CD14-positive monocyte (primary cell): ENCODE data around the gene APOBEC3B. TPM values are rescaled to one million over a fixed set of nuclear protein-coding genes. Genes with fewer than 3 reads are reported as not detected.
A peak's percentile ranks its signal among the peaks of the same experiment; 100 is the strongest.
"Not testable (repeated sequence)": the region's sequence is repeated elsewhere in the genome, so short reads cannot be mapped to it uniquely, and the experiment has no call there.

ENCODE experiments used
- DNase-seq, 3 donors: peaks; one replicate each; pipeline ENCODE4 v3.0.0-alpha.2; 2011 to 2022
- H2AFZ ChIP-seq: 2 replicates; pipeline ENCODE4 v1.6.0; 2012; ENCODE audit warnings: mild to moderate bottlenecking, low read depth, low read length, inconsistent platforms; ENCODE audit not compliant: insufficient read depth, poor library complexity, severe bottlenecking
- H3K27ac ChIP-seq, 2 donors: 1 replicate in 1 of 2; 2 replicates in 1 of 2; pipeline ENCODE4 v1.5.1; 2012 to 2013; ENCODE audit warnings: low read length in 2 of 2, control low read depth in 1 of 2, inconsistent platforms in 1 of 2, low read depth in 1 of 2, mild to moderate bottlenecking in 1 of 2
- H3K27me3 ChIP-seq, 2 donors: one replicate each; pipeline versions ENCODE4 v1.6.0 to v1.6.1; 2011 to 2013; ENCODE audit warnings: low read length in 2 of 2; ENCODE audit not compliant: control insufficient read depth in 2 of 2, insufficient read depth in 2 of 2
- H3K36me3 ChIP-seq, 2 donors: replicated peaks in 1 of 2; 1 replicate in 1 of 2; 2 replicates in 1 of 2; pipeline versions ENCODE4 v1.5.1 to v1.6.1; 2012 to 2013; ENCODE audit warnings: low read length in 2 of 2, control low read depth in 1 of 2, inconsistent platforms in 1 of 2, mild to moderate bottlenecking in 1 of 2; ENCODE audit not compliant: insufficient read depth in 2 of 2, control insufficient read depth in 1 of 2
- H3K4me1 ChIP-seq, 2 donors: 1 replicate in 1 of 2; 2 replicates in 1 of 2; pipeline versions ENCODE4 v1.5.1 to v1.6.1; 2012 to 2013; ENCODE audit warnings: low read length in 2 of 2, control low read depth in 1 of 2, inconsistent platforms in 1 of 2, mild to moderate bottlenecking in 1 of 2, moderate library complexity in 1 of 2; ENCODE audit not compliant: insufficient read depth in 2 of 2, control insufficient read depth in 1 of 2
- H3K4me2 ChIP-seq: replicated peaks from 2 replicates; pipeline ENCODE3; 2012; ENCODE audit warnings: low read length, moderate library complexity, mild to moderate bottlenecking; ENCODE audit not compliant: poor library complexity, severe bottlenecking; ENCODE audit errors: extremely low read depth
- H3K4me3 ChIP-seq, 3 experiments: fragments of 200-600 bp in 1 of 3; sonication (generic) in 1 of 3; replicated peaks in 1 of 3; 1 replicate in 2 of 3; 2 replicates in 1 of 3; pipeline ENCODE4 v1.5.1; 2011 to 2013; ENCODE audit warnings: low read length in 3 of 3, mild to moderate bottlenecking in 3 of 3, control low read depth in 2 of 3, low read depth in 2 of 3, inconsistent platforms in 1 of 3, moderate library complexity in 1 of 3
- H3K79me2 ChIP-seq: 2 replicates; pipeline ENCODE4 v1.6.0; 2012; ENCODE audit warnings: mild to moderate bottlenecking, control low read depth, inconsistent platforms, low read length, moderate library complexity; ENCODE audit not compliant: insufficient read depth
- H3K9ac ChIP-seq: 2 replicates; pipeline ENCODE4 v1.6.0; 2017; ENCODE audit warnings: low read length, mild to moderate bottlenecking; ENCODE audit not compliant: insufficient read depth, poor library complexity, severe bottlenecking
- H3K9me3 ChIP-seq, 2 donors: replicated peaks in 1 of 2; 1 replicate in 1 of 2; 2 replicates in 1 of 2; pipeline versions ENCODE4 v1.5.1 to v1.6.1; 2012 to 2013; ENCODE audit warnings: low read length in 2 of 2, control low read depth in 1 of 2; ENCODE audit not compliant: control insufficient read depth in 1 of 2, insufficient read depth in 1 of 2
- H4K20me1 ChIP-seq: 2 replicates; pipeline ENCODE4 v1.6.0; 2012; ENCODE audit warnings: mild to moderate bottlenecking, low read length, control low read depth, moderate library complexity; ENCODE audit not compliant: insufficient read depth
- H3K27ac Mint-ChIP-seq, 7 donors: one replicate each; pipeline ENCODE4 v1.8.0; 2020; ENCODE audit warnings: mild to moderate bottlenecking in 7 of 7, mixed read lengths in 7 of 7, moderate library complexity in 6 of 7, inconsistent platforms in 2 of 7
- H3K27me3 Mint-ChIP-seq, 3 donors: one replicate each; pipeline ENCODE4 v1.8.0; 2021 to 2022; ENCODE audit warnings: low read depth in 3 of 3, mild to moderate bottlenecking in 3 of 3, mixed read lengths in 3 of 3, moderate library complexity in 3 of 3, inconsistent platforms in 1 of 3
- H3K36me3 Mint-ChIP-seq, 2 donors: one replicate each; pipeline ENCODE4 v1.8.0; 2020; ENCODE audit warnings: mixed read lengths in 2 of 2, inconsistent platforms in 1 of 2, mild to moderate bottlenecking in 1 of 2
- H3K4me1 Mint-ChIP-seq: one replicate; pipeline ENCODE4 v1.8.0; 2020; ENCODE audit warnings: mild to moderate bottlenecking, mixed read lengths
- H3K4me3 Mint-ChIP-seq, 2 donors: one replicate each; pipeline ENCODE4 v1.8.0; 2020; ENCODE audit warnings: mild to moderate bottlenecking in 2 of 2, mixed read lengths in 2 of 2, moderate library complexity in 1 of 2
- H3K9me3 Mint-ChIP-seq, 7 donors: one replicate each; pipeline ENCODE4 v1.8.0; 2020 to 2022; ENCODE audit warnings: mixed read lengths in 7 of 7, mild to moderate bottlenecking in 6 of 7, moderate library complexity in 6 of 7, inconsistent platforms in 2 of 7
- WGBS: methylation state at CpG from one replicate; pipeline ENCODE4 v1.1.5; 2013; ENCODE audit warnings: missing lambda C conversion rate; ENCODE audit not compliant: insufficient coverage; 5-methylcytosine and 5-hydroxymethylcytosine counted together
- intact Hi-C, 2 donors: fragments of 100-400 bp; cut with micrococcal nuclease; formaldehyde crosslinking; loops; one replicate each; pipeline versions ENCODE4 v1.15.0 to v1.15.1; 2023
- polyA plus RNA-seq, 3 donors: library from polyadenylated mRNA; depleted of rRNA in 1 of 3; unstranded in 2 of 3; stranded (reverse) in 1 of 3; fragments of 300-500 nt in 2 of 3; fragments of >200 nt in 1 of 3; fragmentation: Illumina TruSeq in 2 of 3; gene quantifications; 1 replicate in 2 of 3; 2 replicates in 1 of 3; pipeline ENCODE4 v1.2.3, GENCODE V29; 2012 to 2021
- TF ChIP-seq, protein P1 (sequence below): fragments of 200-600 bp; IDR thresholded peaks from one replicate; pipeline ENCODE4 v1.8.0; 2022; ENCODE audit warnings: antibody characterized with exemption, mild to moderate bottlenecking

The APOBEC3B gene
- polyA plus RNA-seq, 3 donors: 0.40 to 48.2 (median 12.6) TPM

DNA sequence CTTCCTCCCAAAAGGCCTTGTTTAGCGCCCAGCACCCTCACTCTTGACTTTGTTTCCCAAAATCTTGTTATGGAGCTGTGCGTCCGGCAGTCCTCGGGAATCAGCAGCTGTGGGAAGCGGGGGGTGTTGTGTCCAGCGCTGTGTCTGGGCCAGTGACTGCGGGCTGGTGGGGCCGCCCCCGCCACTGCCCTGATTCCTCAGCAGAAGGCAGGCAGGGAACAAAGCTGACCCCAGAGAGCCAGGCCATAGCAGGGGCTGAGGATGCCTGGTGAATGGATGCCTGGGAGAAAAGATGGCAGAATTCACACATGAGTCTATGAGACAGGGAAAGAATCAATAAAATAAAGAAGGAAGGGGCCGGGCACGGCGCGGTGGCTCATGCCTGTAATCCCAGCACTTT, 34.4 kb downstream of the APOBEC3B start:
- Mint-ChIP-seq H3K27ac (peak overlapping the region in 1 of 7 donors; percentile 27), H3K9me3 (no peaks in the 10 kb centered on the region), H3K4me3 (no peak overlapping the region), H3K36me3 (peaks cover 16 to 31% of the 10 kb centered on the region in 2 donors), H3K27me3 (no peaks in the 10 kb centered on the region), H3K4me1 (peaks cover 33% of the 10 kb centered on the region)
- 100% methylated on average over 6 of the region's 13 CpGs for WGBS
- TF ChIP-seq, protein P1, sequence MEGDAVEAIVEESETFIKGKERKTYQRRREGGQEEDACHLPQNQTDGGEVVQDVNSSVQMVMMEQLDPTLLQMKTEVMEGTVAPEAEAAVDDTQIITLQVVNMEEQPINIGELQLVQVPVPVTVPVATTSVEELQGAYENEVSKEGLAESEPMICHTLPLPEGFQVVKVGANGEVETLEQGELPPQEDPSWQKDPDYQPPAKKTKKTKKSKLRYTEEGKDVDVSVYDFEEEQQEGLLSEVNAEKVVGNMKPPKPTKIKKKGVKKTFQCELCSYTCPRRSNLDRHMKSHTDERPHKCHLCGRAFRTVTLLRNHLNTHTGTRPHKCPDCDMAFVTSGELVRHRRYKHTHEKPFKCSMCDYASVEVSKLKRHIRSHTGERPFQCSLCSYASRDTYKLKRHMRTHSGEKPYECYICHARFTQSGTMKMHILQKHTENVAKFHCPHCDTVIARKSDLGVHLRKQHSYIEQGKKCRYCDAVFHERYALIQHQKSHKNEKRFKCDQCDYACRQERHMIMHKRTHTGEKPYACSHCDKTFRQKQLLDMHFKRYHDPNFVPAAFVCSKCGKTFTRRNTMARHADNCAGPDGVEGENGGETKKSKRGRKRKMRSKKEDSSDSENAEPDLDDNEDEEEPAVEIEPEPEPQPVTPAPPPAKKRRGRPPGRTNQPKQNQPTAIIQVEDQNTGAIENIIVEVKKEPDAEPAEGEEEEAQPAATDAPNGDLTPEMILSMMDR: no peak
- H3K36me3 ChIP-seq: peaks cover 2 to 20% of the 10 kb centered on the region in 2 donors
- H3K4me1 ChIP-seq: peaks cover 29 to 35% of the 10 kb centered on the region in 2 donors
- H4K20me1 ChIP-seq: no peaks in the 10 kb centered on the region
- no peak overlapping the region for H3K4me2 ChIP-seq
- H2AFZ ChIP-seq: no peak overlapping the region
- H3K79me2 ChIP-seq: peaks cover 19% of the 10 kb centered on the region
- H3K27me3 ChIP-seq: no peaks in the 10 kb centered on the region
- no peaks in the 10 kb centered on the region for H3K9me3 ChIP-seq
- no peak for DNase-seq
- no peak overlapping the region for H3K4me3 ChIP-seq
- intact Hi-C loops: loop anchor here in 1 of 2 donors (10.0 kb wide), 1 partner anchor 98 kb away; no protein-coding TSS in a partner anchor
- no peak overlapping the region for H3K9ac ChIP-seq
- no peak overlapping the region for H3K27ac ChIP-seq

GRCh38 chr22:39017596-39018365, 35.6 kb downstream of the APOBEC3B start:
- Histone ChIP-seq H2AFZ (no peak overlapping the region), H4K20me1 (no peaks in the 10 kb centered on the region), H3K27me3 (no peaks in the 10 kb centered on the region), H3K9ac (no peak overlapping the region), H3K4me3 (no peak overlapping the region), H3K9me3 (no peaks in the 10 kb centered on the region), H3K79me2 (peaks cover 19% of the 10 kb centered on the region), H3K36me3 (peaks cover 2 to 20% of the 10 kb centered on the region in 2 donors), H3K4me2 (no peak overlapping the region), H3K27ac (no peak overlapping the region), H3K4me1 (peaks cover 33 to 43% of the 10 kb centered on the region in 2 donors)
- Mint-ChIP-seq H3K36me3 (peaks cover 16 to 33% of the 10 kb centered on the region in 2 donors), H3K27me3 (no peaks in the 10 kb centered on the region), H3K4me3 (no peak overlapping the region), H3K4me1 (peaks cover 42% of the 10 kb centered on the region), H3K27ac (no peak overlapping the region), H3K9me3 (no peaks in the 10 kb centered on the region)
- DNase-seq: no peak
- TF ChIP-seq, protein P1: no peak
- WGBS: 96% methylated on average over 13 of the region's 18 CpGs
- intact Hi-C loops: loop anchor here in 1 of 2 donors (10.0 kb wide), 1 partner anchor 97 kb away; no protein-coding TSS in a partner anchor

GRCh38 chr22:39020021-39020651, 38.0 kb downstream of the APOBEC3B start:
- Histone ChIP-seq H2AFZ (peak overlapping the region; percentile 46), H3K4me2 (peak overlapping the region; percentile 41), H3K4me1 (peaks cover 19 to 29% of the 10 kb centered on the region in 2 donors), H3K36me3 (peaks cover 5 to 29% of the 10 kb centered on the region in 2 donors), H3K4me3 (peak overlapping the region; percentile 7 to 71 (median 41)), H3K27ac (peak overlapping the region; percentile 25 to 58)
- H3K79me2 ChIP-seq, H3K27me3 ChIP-seq, H3K9me3 Mint-ChIP-seq, H4K20me1 ChIP-seq, DNase-seq, H3K27me3 Mint-ChIP-seq, H3K9me3 ChIP-seq, intact Hi-C loops, H3K9ac ChIP-seq: not testable (repeated sequence)
- 62% methylated on average over 6 of the region's 15 CpGs for WGBS
- H3K36me3 Mint-ChIP-seq: peaks cover 31 to 50% of the 10 kb centered on the region in 2 donors
- H3K4me3 Mint-ChIP-seq: peak overlapping the region; percentile 84 to 89
- H3K27ac Mint-ChIP-seq: peak overlapping the region; percentile 80 to 94 (median 89)
- peaks cover 28% of the 10 kb centered on the region for H3K4me1 Mint-ChIP-seq
